Activated CD8-positive, alpha-beta memory T cell treated with anti-CD3 and anti-CD28 coated beads for 36 hours (primary cell): Measurements from ENCODE around the gene LMNA. TPM values are rescaled to one million over a fixed set of nuclear protein-coding genes. Genes with fewer than 3 reads are reported as not detected.
"Not testable (repeated sequence)": the region's sequence is repeated elsewhere in the genome, so short reads cannot be mapped to it uniquely, and the experiment has no call there.

Experiments used
- CTCF ChIA-PET: fragments of 350-600 bp; sonication (Branson Sonifier 250); formaldehyde crosslinking; loops from one replicate; lab custom pipeline; 2021; ENCODE audit warnings: antibody characterized with exemption; lab: Charles Lee
- POLR2A ChIA-PET: fragments of 350-600 bp; sonication (Branson Sonifier 250); formaldehyde crosslinking; loops from one replicate; lab custom pipeline; 2021; ENCODE audit warnings: antibody characterized with exemption; lab: Charles Lee
- total RNA-seq, 2 experiments: library from RNA; stranded (reverse); gene quantifications; one replicate each; pipeline ENCODE4 v1.2.3, GENCODE V29; 2021

LMNA gene
- total RNA-seq, 2 experiments from 2014 or later: 95.3 to 95.9 TPM

- ChIA-PET CTCF (interaction anchor here (0.8 to 2.0 kb wide), 6 partner anchors 10 to 126 kb away, joined by 3 to 10 read pairs (median 4); partner anchors contain the start of gene SMG5), POLR2A (interaction anchor here (0.7 to 0.8 kb wide), 2 partner anchors 33 to 61 kb away, joined by 3 read pairs; no protein-coding TSS in a partner anchor)
Measured at GRCh38 chr1:156155756-156156510, 41.4 kb downstream of the LMNA start.

GRCh38 chr1:156157506-156157905 lies 43.0 kb downstream of the LMNA start:
- ChIA-PET CTCF (interaction anchor here (1.3 kb wide), 1 partner anchor 66 kb away, joined by 3 read pairs; no protein-coding TSS in a partner anchor), POLR2A (interaction anchor here (1.0 kb wide), 1 partner anchor 55 kb away, joined by 3 read pairs; the partner anchor contains the start of gene PMF1)

GRCh38 chr1:156157966-156158365 lies 43.5 kb downstream of the LMNA start:
- ChIA-PET POLR2A (interaction anchor here (1.0 kb wide), 1 partner anchor 55 kb away, joined by 3 read pairs; the partner anchor contains the start of gene PMF1), CTCF (interaction anchor here (1.3 to 1.5 kb wide), 2 partner anchors 66 to 68 kb away, joined by 3 to 4 read pairs; no protein-coding TSS in a partner anchor)

GRCh38 chr1:156160000-156160742 lies 45.7 kb downstream of the LMNA start:
- ChIA-PET POLR2A (interaction anchor here (1.0 to 1.4 kb wide), 2 partner anchors 11 to 53 kb away, joined by 3 to 8 read pairs; partner anchors contain the start of gene PMF1), CTCF (interaction anchor here (1.2 to 1.6 kb wide), 6 partner anchors 9 to 65 kb away, joined by 3 to 7 read pairs (median 4); no protein-coding TSS in a partner anchor)

GRCh38 chr1:156160743-156161171 lies 46.2 kb downstream of the LMNA start:
- ChIA-PET POLR2A (interaction anchor here (0.8 to 1.4 kb wide), 3 partner anchors 12 to 64 kb away, joined by 3 to 8 read pairs (median 3); partner anchors contain the start of gene PMF1), CTCF (interaction anchor here (1.2 to 1.6 kb wide), 5 partner anchors 10 to 64 kb away, joined by 3 to 7 read pairs (median 4); no protein-coding TSS in a partner anchor)

- POLR2A ChIA-PET: no interaction called here
- CTCF ChIA-PET: interaction anchor here (0.6 kb wide), 1 partner anchor 29 kb away, joined by 5 read pairs; no protein-coding TSS in a partner anchor
Measured at GRCh38 chr1:156162430-156163037, 48.0 kb downstream of the LMNA start.

- ChIA-PET CTCF (interaction anchor here (0.5 to 1.5 kb wide), 6 partner anchors 10 to 322 kb away, joined by 3 to 6 read pairs (median 3); no protein-coding TSS in a partner anchor), POLR2A (interaction anchor here (0.7 kb wide), 2 partner anchors 54 to 127 kb away, joined by 5 to 8 read pairs; no protein-coding TSS in a partner anchor)
Measured at GRCh38 chr1:156163712-156164111, 49.2 kb downstream of the LMNA start.

- POLR2A ChIA-PET: interaction anchor here (0.7 kb wide), 2 partner anchors 54 to 127 kb away, joined by 5 to 8 read pairs; no protein-coding TSS in a partner anchor
- CTCF ChIA-PET: interaction anchor here (0.5 to 1.5 kb wide), 6 partner anchors 9 to 321 kb away, joined by 3 to 8 read pairs (median 4); no protein-coding TSS in a partner anchor
Measured at GRCh38 chr1:156164125-156164831, 49.8 kb downstream of the LMNA start.

GRCh38 chr1:156165083-156165482 lies 50.6 kb downstream of the LMNA start:
- ChIA-PET POLR2A (no interaction called here), CTCF (interaction anchor here (0.6 to 1.5 kb wide), 4 partner anchors 8 to 69 kb away, joined by 3 to 8 read pairs (median 4); no protein-coding TSS in a partner anchor)

GRCh38 chr1:156167536-156167935 lies 53.0 kb downstream of the LMNA start:
- CTCF ChIA-PET: interaction anchor here (1.0 kb wide), 1 partner anchor 15 kb away, joined by 3 read pairs; no protein-coding TSS in a partner anchor
- POLR2A ChIA-PET: no interaction called here

- POLR2A ChIA-PET: interaction anchor here (0.5 to 0.6 kb wide), 2 partner anchors 14 to 40 kb away, joined by 3 read pairs; partner anchors contain the start of gene PMF1
- CTCF ChIA-PET: interaction anchor here (1.0 kb wide), 1 partner anchor 9 kb away, joined by 6 read pairs; no protein-coding TSS in a partner anchor
Measured at GRCh38 chr1:156172696-156173470, 58.4 kb downstream of the LMNA start.

- ChIA-PET CTCF (interaction anchor here (1.0 to 1.2 kb wide), 2 partner anchors 17 to 50 kb away, joined by 3 read pairs; no protein-coding TSS in a partner anchor), POLR2A (interaction anchor here (0.5 kb wide), 1 partner anchor 157 kb away, joined by 4 read pairs; no protein-coding TSS in a partner anchor)
Measured at GRCh38 chr1:156176610-156177210, 62.2 kb downstream of the LMNA start.

GRCh38 chr1:156177919-156178654 lies 63.6 kb downstream of the LMNA start:
- ChIA-PET POLR2A (interaction anchor here (0.6 kb wide), 1 partner anchor 55 kb away, joined by 3 read pairs; no protein-coding TSS in a partner anchor), CTCF (interaction anchor here (0.5 to 1.2 kb wide), 2 partner anchors 15 to 19 kb away, joined by 3 read pairs; no protein-coding TSS in a partner anchor)

- ChIA-PET POLR2A (no interaction called here), CTCF (no interaction called here)
Measured at GRCh38 chr1:156180471-156180870, 66.0 kb downstream of the LMNA start.

GRCh38 chr1:156181391-156181924 lies 66.9 kb downstream of the LMNA start:
- CTCF ChIA-PET: not testable (repeated sequence)
- POLR2A ChIA-PET: interaction anchor here (0.6 kb wide), 1 partner anchor 1096 kb away, joined by 3 read pairs; no protein-coding TSS in a partner anchor
